Renal pelvis (tissue), 4 donors: Measurements from ENCODE around the gene SH2D6. TPM values are rescaled to one million over a fixed set of nuclear protein-coding genes. Genes with fewer than 3 reads are reported as not detected.
"Not testable (repeated sequence)": the region's sequence is repeated elsewhere in the genome, so short reads cannot be mapped to it uniquely, and the experiment has no call there.

ENCODE experiments used
- DNase-seq: peaks from one replicate; pipeline ENCODE4 v3.0.0-alpha.2; 2013
- polyA plus RNA-seq, 3 donors: library from polyadenylated mRNA; unstranded; fragments of 120-200 nt; gene quantifications; one replicate each; pipeline ENCODE4 v1.2.1, GENCODE V29; 2013; ENCODE audit not compliant: insufficient read length in 3 of 3

Gene SH2D6
- polyA plus RNA-seq, 3 donors: 0.61 to 2.0 (median 1.1) TPM

DNA sequence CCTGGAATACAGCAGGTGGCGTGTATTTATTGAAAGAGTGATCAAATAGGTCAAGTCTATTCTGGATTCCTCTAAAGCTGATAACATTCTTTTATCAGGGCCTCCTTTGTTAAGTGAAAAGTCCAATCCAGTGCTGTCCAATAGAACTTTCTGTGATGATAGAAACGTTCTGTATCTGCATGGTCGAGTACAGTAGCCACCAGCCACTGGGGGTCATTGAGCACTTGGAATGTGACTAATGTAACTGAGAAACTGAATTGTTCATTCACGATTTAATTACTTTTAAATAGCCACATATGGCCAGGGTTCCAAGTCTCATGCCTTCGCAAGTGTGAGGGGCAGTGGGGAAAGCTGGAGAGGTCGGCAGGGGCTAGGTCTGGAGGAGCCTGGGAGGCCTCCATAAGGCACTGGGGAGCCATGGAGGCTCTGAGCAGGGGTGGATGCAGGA, 20.5 kb downstream of the SH2D6 start:
- DNase-seq: peak; percentile 64

DNA sequence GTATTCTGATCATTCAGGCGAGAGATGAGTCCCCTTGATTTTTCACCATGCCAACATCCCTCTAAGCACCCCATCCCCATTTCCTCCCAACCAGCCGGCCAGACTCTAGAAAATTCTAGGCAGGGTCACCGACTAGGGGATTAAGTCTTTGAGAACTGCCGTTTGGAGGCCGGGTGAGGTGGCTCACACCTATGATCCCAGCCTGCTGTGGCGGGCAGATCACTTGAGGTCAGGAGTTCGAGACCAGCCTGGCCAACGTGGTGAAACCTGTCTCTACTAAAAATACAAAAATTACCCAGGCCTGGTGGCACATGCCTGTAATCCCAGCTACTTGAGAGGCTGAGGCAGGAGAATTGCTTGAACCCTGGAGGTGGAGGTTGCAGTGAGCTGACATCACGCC, 21.1 kb downstream of the SH2D6 start:
- DNase-seq: not testable (repeated sequence)

DNA sequence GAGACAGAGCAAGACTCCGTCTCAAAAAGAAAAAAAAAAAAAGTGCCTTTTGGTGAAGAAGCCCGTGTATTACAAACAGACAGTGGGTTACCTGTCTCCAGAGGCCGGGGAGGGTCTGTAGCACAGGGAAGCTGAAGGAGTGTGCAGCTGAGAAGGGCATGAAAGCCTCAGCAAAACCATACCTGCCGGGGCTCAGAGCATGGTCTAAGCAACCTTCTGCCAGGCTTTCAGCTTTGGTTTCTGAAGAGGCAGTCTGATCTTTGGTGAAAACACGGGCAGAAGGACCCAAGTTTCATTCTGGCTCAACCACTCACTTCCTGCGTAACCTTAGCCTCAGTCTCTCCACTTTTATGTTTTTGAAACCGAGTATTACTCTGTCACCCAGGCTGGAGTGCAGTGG, 21.5 kb downstream of the SH2D6 start:
- no peak for DNase-seq

DNA sequence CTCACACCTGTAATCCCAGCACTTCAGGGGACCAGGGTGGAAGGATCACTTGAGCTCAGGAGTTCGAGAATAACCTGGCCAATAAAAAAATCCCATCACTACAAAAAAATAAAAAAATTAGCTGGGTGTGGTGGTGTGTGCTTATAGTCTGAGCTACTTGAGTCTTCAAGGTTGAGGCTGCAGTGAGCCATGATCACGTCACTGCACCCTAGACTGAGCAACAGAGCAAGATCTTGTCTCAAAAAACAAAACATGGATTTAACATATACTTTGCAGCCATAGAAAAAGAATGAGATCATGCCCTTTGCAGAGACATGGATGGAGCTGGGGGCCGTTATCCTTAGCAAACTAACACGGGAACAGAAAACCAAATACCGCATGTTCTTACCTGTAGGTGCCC, 22.2 kb downstream of the SH2D6 start:
- DNase-seq: no peak

DNA sequence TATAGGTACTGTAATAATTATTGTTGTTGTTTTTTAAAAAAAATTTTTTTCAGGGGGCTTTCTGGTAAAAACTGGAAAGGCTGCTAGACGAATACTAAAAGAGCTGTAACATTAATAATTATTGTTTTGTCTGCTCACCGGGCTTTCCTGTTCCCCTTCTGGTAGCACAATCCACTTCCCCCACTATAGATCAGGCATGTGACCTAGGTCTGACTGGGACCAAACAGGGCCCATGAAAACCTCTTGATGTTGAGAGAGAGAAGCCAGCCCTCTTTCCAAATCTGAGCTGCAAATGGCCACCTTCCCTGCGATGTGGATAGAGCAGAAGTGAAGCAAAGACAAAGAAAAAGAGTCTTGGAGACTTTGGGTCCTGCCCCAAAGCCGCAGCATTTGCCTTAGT, 23.4 kb downstream of the SH2D6 start:
- no peak for DNase-seq

DNA sequence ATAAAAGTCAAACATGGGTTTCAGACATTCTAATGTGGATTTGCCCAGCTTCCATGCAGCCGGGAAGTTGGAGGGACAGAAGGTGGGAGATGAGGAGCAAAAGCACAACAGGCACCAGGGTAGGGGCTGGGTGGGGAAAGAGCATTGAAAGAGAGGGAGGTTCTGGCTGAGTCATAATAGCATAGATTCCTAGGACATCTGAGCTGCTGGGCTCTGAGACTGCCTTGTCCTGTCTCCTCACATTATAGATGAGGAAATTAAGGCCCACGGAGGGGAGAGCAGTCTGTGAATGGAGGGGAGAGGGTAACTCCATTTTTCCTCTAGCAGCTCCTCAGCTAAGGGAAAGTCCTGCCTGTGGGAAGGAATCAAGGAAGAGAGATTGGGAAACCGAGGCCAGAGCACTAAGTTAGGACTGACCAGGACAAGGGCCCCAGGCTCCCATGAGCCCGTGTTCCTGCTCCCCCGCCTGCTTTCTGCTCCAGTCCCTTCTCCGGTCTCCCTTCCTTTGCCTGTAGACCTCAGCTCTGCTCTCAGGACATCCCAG, 26.2 kb downstream of the SH2D6 start:
- DNase-seq: no peak

DNA sequence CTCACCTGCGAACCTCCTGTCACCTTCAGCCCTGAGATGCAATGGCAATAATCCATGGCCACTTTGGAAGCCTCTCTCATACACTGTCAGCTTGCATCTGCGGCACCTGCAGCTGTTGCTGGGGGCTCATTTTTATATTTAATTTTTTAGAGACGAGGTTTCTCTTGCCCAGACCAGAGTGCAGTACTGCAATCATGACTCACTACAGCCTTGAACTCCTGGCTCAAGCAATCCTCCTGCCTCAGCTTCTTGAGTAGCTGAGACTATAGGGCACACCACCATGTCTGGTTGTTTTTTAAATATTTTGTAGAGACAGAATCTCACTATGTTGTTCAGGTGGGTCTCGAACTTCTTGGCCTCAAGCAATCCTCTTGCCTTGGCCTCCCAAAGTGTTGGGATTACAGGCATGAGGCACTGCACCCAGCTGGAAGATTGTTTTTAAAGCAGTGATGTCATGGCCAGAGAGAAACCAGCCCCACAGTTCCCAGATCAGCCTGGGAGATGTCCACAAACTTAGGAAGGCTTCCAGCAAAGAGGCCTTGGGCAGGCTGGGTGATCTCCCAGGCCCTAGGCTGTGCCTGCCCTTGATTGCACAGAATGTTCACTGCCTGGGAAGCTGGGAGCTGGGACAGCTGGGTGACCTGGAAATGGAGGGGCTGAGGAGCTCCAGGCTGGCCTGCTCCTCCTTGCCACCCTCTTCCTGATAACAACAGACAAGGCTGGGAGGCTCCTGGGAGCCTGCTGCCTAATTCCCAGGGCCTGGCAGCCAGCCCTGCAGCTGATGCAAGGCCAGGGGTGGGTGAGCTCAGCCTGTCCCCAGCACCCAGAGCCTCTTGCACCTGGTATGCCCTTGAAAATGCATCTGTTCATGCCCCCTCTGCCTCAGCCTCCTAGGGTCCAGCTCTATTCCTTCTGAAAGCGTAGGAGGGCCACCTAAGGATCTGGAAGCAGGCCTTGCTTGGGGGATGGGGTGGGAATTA, 27.1 kb downstream of the SH2D6 start:
- DNase-seq: no peak

DNA sequence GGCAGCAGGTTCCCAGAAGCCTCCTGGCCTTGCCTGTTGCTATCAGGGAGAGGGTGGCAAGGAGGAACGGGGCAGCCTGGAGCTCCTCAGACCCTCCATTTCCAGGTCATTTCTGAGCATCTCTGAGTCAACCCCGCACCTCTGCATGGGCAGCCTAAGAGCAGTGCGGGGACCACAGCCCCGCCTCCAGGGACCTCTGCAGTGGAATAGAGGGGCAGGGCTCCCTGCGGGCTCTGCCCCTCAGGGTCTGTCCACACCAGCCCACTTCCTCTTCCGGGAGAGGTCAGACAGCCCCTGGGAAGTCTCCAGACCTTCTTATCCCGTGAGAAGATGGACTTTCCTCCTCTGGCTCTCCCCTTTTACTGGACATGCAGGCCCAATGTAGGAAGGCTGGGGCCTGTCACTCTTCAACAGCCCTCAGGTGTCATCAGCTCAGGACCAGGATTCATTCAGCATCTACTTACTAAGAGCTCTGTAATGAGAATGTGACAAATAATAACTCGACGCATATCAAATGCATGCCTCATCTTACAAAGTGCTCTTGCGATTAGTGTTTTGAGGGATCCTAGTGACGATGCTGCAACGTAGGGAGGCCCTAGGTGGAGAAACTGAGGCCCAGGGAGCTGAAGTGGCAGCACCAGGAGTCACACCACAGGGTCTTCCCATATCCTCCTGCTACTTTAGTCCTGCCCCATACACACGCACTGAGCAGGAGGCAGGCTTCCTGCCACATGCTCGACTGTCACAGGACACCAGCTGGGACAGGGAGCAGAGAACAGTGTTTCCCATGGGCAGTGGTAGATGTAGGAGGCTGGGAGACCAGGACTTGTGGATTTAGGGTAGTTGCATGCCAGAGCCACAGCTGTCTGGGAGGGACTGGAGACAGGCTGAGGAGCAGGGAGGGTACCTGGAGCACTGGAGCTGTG, 28.0 kb downstream of the SH2D6 start:
- no peak for DNase-seq

DNA sequence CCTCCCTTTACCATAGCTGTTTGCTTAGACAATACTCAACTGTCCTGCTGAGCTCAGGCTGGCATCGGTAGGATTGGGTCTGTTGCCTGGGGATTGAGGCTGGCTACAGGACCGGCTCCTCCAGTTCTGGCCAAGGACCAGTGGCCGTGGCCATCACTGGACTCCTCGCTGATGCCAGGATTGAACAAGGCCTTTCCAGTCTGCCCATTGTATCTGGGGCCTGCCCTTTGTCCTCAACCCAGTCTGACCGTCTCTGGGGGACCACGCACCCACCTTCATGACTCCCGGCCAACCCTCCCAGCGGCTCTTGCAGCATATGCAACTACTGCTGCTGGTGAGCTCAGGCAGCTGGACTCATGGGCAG, 28.7 kb downstream of the SH2D6 start:
- DNase-seq: no peak

DNA sequence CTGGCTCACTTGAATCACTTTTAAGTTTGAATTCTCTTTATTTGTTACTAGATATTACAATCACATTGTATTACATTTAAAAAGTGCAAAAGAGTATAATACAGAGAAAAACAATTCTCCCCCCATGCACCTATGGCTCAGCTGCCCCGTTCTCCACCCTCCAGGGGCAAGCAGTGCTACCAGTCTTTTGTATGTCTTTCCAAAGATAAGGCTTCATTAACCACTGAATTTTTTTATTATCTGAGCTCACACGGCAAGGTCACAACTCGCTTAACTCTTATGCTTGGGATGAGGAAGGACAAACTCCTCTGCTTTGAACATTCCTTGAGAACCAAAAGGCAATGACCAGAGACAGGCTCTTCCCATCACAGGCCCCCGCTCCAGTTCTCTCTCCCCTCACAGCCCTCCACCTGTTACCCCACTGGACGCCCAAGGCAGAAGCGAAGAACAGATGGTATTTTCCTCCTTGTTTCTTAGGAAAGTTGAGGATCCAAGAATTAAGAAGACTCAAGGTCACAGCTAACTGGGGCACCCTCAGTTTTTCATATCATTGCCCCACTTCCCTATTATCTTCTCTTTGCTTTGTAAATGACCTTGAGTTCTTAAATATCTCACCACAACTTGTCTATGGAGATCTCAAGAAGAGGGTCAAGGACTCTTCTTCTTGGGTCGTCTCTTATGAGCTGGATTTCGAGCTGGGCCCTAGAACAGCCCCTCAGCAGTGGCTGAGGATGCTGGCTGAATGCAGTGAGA, 30.1 kb downstream of the SH2D6 start:
- no peak for DNase-seq

DNA sequence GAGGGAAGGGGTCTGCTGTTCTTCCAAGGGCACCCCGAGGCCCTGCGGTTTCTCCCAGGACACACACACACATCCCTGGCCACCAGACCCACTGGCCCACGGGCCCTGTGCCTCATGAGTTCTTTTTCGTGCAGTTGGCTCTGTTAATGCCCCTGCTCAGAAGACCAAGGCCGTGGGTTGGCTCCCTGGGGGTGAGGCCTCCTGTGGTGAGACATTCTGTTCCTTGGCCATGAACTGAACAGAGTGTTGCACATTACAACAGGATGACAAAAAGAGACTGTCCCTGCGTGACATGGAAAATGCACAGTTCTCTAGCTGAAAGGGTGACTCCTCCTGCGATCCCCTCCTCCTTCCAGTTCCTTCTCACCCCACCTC, 30.7 kb downstream of the SH2D6 start:
- no peak for DNase-seq

DNA sequence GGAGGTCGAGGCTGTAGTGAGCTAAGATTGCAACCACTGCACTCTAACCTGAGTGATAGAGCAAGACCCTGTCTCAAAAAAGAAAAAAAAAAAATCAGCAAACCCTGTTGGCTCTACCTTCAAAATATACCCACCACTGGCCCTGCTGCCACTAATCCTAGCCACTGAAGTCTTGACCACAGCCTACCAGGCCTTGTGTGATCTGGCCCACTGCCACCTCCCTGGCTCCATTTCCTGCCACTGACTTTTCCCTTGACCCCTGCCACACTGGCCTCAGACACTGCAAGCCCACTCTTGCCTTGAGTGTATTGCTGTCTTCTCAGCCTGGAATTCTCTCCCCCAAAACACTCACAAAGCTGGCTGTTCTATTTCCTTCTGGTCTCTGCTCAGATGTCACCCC, 33.7 kb downstream of the SH2D6 start:
- DNase-seq: no peak

DNA sequence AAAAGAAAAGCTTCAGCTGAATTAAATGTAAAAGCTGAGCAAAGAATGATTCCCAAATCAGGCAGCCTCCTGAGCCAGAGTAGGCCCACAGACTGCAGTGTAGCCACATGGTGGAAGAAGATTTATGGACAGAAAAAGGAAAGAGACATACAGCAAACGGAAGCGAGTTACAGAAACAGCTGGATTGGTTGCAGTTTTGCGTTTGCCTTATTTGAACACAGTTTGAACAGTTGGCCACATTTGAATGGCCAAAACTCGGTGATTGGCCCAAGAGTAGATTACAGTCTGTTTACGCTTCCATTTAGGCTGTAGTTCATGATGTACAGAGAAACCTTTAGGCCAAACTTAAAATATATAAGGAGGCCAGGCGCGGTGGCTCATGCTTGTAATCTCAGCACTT, 35.1 kb downstream of the SH2D6 start:
- no peak for DNase-seq

DNA sequence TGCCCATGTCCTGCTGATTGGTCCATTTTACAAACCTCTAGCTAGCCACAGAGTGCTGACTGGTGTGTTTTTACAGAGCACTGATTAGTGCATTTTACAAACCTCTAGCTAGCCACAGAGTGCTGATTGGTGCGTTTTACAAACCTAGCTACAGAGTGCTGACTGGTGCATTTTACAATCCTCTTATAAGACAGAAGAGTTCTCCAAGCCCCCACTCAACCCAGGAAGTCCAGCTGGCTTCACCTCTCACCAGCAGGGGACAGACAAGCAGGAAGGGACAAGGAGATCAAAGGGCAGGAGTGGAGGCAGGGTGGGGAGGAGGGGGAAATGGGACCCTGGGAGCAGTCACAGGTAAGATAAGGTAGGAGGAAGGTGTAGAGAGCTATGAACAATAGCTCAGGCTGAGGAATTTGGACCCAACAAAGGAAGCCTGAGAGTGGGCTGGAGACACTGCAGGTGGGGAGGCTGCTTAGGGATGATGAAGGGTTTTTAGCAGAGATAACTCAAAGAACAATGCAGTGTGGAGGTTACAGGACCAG, 37.1 kb downstream of the SH2D6 start:
- no peak for DNase-seq

DNA sequence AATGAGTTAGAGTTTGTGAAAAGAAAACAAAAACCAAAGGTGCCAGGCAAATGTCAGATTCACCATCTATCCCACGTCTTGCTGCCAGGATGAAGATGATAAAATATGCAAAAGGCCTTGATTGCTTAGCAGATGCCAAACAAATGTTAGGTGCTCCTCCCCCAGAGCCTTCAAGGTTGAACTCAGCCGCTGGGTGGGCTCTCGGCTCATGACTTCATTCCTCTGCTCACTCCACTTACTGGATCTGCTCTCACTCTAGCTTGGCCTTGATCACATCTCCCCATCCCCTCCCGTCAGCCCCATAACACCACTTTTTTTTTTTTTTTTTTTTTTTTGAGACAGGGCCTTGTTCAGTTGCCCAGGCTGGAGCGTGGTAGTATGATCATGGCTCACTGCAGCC, 38.5 kb downstream of the SH2D6 start:
- no peak for DNase-seq

DNA sequence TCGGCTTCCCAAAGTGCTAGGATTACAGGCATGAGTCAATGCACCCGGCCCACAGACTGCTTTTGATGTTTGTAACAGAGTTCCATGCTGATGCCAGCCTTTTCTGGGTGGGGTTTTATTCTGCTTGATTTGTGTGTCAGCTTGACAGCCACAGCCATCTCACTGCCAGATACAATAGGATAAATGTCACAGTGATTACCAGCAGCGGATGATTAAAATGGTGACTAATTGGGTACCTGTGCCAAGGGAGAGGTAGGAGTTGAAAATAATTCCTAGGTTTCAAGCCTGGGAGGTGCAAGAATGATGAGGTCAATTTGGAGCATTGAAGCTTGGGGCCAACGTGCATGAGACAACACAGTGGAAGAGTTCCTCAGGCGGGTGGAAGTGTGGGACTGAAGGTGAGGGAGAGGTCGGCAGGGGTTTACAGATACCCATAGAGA, 39.4 kb downstream of the SH2D6 start:
- DNase-seq: no peak

DNA sequence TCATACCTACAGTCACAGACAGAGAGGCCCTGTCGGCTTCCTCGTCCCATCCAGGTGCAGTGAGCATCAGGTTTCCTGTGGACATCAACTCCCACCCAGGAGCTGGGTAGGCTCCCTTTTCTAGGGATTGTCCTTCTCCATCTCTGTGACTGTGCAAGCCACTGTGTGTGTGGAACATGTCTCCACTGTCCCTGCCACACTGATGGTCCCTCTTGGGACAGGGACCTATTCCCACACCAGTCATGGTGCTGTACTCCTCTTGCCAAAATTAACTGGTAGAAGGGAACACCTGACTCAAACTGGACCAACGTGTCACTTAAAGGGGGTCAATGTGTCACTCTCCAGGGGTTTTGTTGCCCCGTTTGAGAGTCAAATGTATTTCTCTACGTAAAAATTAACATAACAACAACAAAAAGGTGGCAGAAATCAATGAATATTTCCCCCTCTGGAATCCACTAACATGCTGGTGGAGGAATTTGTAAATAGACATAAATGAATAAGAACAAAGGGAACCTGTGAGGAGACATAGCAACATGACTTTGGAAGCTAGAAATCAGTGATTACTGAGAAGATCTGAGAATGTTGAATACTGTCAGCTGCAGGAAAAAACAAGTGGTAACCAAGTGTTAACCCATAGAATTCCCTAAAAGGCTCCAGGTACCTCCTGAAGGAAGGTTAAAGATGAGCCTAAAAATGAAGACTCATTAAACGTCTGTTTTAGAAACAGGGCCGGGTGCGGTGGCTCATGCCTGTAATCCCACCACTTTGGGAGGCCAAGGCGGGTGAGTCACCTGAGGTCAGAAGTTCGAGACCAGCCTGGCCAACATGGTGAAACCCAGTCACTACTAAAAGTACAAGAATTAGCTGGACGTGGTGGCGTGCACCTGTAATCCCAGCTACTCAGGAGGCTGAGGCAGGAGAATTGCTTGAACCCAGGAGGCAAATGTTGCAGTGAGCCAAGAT, 40.4 kb downstream of the SH2D6 start:
- DNase-seq: no peak

DNA sequence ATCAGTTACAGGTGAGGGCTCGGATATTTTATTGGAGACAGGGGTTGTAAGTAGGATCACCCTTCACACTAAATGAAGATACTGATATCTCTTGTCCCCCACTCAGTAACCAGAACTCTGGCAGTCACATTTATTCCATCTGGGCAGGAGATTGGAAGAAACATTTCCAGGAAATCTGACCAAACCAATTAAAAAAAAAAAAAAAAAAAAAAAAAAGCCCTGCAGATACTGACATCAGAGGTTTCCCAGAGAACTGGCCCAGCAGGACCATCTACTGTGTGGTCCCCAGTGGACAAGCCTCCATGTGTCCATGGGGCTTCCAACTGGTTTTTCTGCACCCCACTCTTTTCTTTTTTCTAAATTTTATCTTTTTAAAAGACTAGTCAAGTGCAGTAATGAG, 41.3 kb downstream of the SH2D6 start:
- DNase-seq: no peak

DNA sequence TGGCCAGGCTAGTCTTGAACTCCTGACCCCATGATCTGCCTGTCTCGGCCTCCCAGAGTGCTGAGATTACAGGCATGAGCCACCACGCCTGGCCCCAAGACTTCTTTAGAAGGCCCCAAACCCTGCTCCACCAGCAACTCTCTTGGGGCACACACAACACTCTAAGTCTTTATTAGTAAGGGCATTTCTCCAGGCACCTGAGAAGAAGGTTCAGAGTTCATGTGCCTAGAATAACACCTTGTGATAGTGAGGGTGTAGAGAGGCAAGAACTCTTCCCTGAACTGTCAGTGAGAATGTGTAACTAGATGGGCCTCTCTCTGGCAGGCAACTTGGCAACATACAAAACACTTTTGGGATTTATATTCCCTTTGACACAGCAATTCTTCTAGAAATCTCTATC, 43.8 kb downstream of the SH2D6 start:
- no peak for DNase-seq

DNA sequence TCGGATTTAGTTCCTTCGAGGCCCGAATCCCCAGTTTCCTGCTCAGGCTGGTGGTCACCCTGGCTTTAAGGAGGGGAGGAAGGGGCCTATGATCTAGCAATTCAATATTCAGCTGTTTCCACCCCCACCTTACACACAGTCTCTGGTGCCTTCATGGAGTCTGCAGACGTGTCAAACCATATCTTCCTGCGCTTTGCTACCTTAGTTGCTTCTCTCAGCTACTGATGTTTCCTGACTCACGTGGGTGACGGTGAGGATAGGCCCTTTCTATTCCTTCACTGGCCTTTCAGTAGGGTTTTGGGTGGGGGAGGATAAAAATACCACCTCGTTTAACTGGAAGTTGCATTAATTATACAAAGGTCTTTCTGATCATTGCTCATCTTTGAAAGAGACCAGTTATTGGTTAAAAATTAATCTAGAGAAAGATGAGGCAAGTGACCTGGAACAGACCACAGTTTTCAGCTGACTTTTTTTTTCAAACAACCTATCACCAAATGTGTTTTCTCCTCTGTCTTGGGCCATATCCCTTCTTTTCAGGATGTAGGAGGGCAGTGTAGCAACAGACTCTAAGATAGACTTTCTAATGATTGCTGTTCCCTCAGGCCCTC, 49.7 kb downstream of the SH2D6 start:
- DNase-seq: no peak
